ENCODE measurements around the gene BCL3.

The BCL3 gene

GRCh38 chr19:44799627-44800346 is 51.3 kb downstream of the BCL3 start:
- no peak for DNase-seq

GRCh38 chr19:44800461-44800860 is 52.0 kb downstream of the BCL3 start:
- DNase-seq, result peak; percentile 3

GRCh38 chr19:44803442-44804428 is 55.2 kb downstream of the BCL3 start:
- DNase-seq, result no peak

GRCh38 chr19:44806291-44806690 is 57.8 kb downstream of the BCL3 start:
- DNase-seq, result no peak

GRCh38 chr19:44807162-44807561 is 58.7 kb downstream of the BCL3 start:
- no peak for DNase-seq

- DNase-seq, result no peak
Measured at GRCh38 chr19:44807652-44808462, 59.3 kb downstream of the BCL3 start.

- DNase-seq, result no peak
Measured at GRCh38 chr19:44808463-44809371, 60.2 kb downstream of the BCL3 start, which contains the start of gene BCAM. BCAM (plus strand) TSS chr19:44809103; CDS start chr19:44809125, 22 bp downstream.
